A549 (cell line): ENCODE measurements around the gene HDLBP. TPM values are rescaled to one million over a fixed set of nuclear protein-coding genes. Genes with fewer than 3 reads are reported as not detected.

Experiments
- ATAC-seq, 2 experiments: fragments of 200-7000 bp in 1 of 2; fragments of >200 bp in 1 of 2; cut with Nextera tagmentation in 1 of 2; cut with Tn5 transposase in 1 of 2; 3 replicates each; pipeline versions ENCODE4 v1.8.0 to v1.9.1; 2018 to 2020; ENCODE audit warnings: mild to moderate bottlenecking in 1 of 2, moderate library complexity in 1 of 2
- CTCF ChIA-PET: fragments of 300-600 bp; sonication (Branson Sonifier 250); formaldehyde crosslinking; extraction: SDS; loops from one replicate; lab custom pipeline; 2021; ENCODE audit warnings: antibody characterized with exemption, inconsistent platforms; lab: Yijun Ruan, JAX
- POLR2A ChIA-PET: fragments of 350-600 bp; formaldehyde crosslinking; extraction: SDS; loops from one replicate; lab custom pipeline; 2021; ENCODE audit warnings: antibody characterized with exemption, inconsistent platforms; lab: Yijun Ruan, JAX
- DNase-seq, 2 experiments: peaks; one replicate each; pipeline versions ENCODE4 v3.0.0 to v3.0.0-alpha.2; 2011 to 2016; ENCODE audit warnings: low read depth in 1 of 2, low spot score in 1 of 2
- FAIRE-seq: peaks from 2 replicates; lab custom pipeline; 2011; peaks lifted over from hg19 to GRCh38; lab: Jason Lieb, UNC
- H3K27ac ChIP-seq, 2 experiments: fragments of >200 bp; sonication (Bioruptor Twin); formaldehyde crosslinking; 3 replicates each; pipeline ENCODE4 v1.5.1; 2016 to 2017
- H3K4me1 ChIP-seq: fragments of >200 bp; sonication (Bioruptor Twin); formaldehyde crosslinking; 3 replicates; pipeline ENCODE4 v1.6.1; 2016
- H3K4me2 ChIP-seq: fragments of >200 bp; sonication (Bioruptor Twin); formaldehyde crosslinking; 3 replicates; pipeline ENCODE4 v1.6.1; 2016
- H3K4me3 ChIP-seq: fragments of >200 bp; sonication (Bioruptor Twin); formaldehyde crosslinking; 3 replicates; pipeline ENCODE4 v1.5.1; 2016
- H3K9me3 ChIP-seq: fragments of >200 bp; sonication (Bioruptor Twin); formaldehyde crosslinking; 3 replicates; pipeline ENCODE4 v1.6.1; 2016
- BHLHE40 ChIP-seq: IDR thresholded peaks from 2 replicates; pipeline ENCODE4 v1.6.1; 2012; ENCODE audit warnings: low read depth, low read length, inconsistent platforms
- CEBPB ChIP-seq, 2 experiments: fragments of >200 bp in 1 of 2; sonication (Bioruptor Twin) in 1 of 2; formaldehyde crosslinking in 1 of 2; IDR thresholded peaks; 2 replicates each; pipeline ENCODE4 v1.6.1; 2012 to 2016
- CHD2 ChIP-seq: fragments of 150-350 bp; IDR thresholded peaks from 2 replicates; pipeline ENCODE4 v1.6.1; 2014; ENCODE audit warnings: low read length; ENCODE audit not compliant: partially characterized antibody
- CHD4 ChIP-seq: fragments of 200-600 bp; sonication (generic); IDR thresholded peaks from 2 replicates; pipeline ENCODE4 v1.6.1; 2016; ENCODE audit warnings: antibody characterized with exemption, mild to moderate bottlenecking, borderline replicate concordance
- EHF ChIP-seq: fragments of 250-450 bp; sonication (Bioruptor Pico); IDR thresholded peaks from 2 replicates; pipeline ENCODE4 v1.5.0; 2020; ENCODE audit warnings: mild to moderate bottlenecking
- EHMT2 ChIP-seq: fragments of 200-600 bp; sonication (generic); IDR thresholded peaks from 2 replicates; pipeline ENCODE4 v1.6.1; 2016; ENCODE audit warnings: antibody characterized with exemption, low read depth, mild to moderate bottlenecking, moderate library complexity
- FOSB ChIP-seq: fragments of 250-450 bp; sonication (Bioruptor Pico); IDR thresholded peaks from 2 replicates; pipeline ENCODE4 v1.5.0; 2020; ENCODE audit warnings: mild to moderate bottlenecking, moderate library complexity
- GATA3 ChIP-seq: IDR thresholded peaks from 2 replicates; pipeline ENCODE4 v1.6.1; 2012; ENCODE audit warnings: borderline replicate concordance
- HOXB13 ChIP-seq: fragments of 250-450 bp; sonication (Bioruptor Pico); IDR thresholded peaks from 2 replicates; pipeline ENCODE4 v1.5.0; 2020; ENCODE audit warnings: low read depth, mild to moderate bottlenecking, moderate library complexity
- HOXB5 ChIP-seq: fragments of 250-450 bp; sonication (Bioruptor Pico); IDR thresholded peaks from 2 replicates; pipeline ENCODE4 v1.5.0; 2020; ENCODE audit warnings: mild to moderate bottlenecking, moderate library complexity
- KDM1A ChIP-seq: fragments of 200-600 bp; sonication (generic); IDR thresholded peaks from 2 replicates; pipeline ENCODE4 v1.6.1; 2016; ENCODE audit warnings: low read depth, mild to moderate bottlenecking
- MAFK ChIP-seq: fragments of 450-650 bp; IDR thresholded peaks from 2 replicates; pipeline ENCODE4 v1.6.1; 2014; ENCODE audit not compliant: partially characterized antibody
- MYC ChIP-seq: IDR thresholded peaks from 2 replicates; pipeline ENCODE4 v1.6.1; 2012; ENCODE audit warnings: mild to moderate bottlenecking, inconsistent platforms, low read length, improper control_type of control experiment, borderline replicate concordance
- NPAS2 ChIP-seq: fragments of 250-450 bp; sonication (Bioruptor Pico); IDR thresholded peaks from 2 replicates; pipeline ENCODE4 v1.8.0; 2022; ENCODE audit warnings: mild to moderate bottlenecking, moderate library complexity, borderline replicate concordance
- PHF8 ChIP-seq: fragments of 200-600 bp; sonication (generic); IDR thresholded peaks from 2 replicates; pipeline ENCODE4 v1.6.1; 2016; ENCODE audit warnings: low read depth, mild to moderate bottlenecking, antibody characterized with exemption, moderate library complexity, borderline replicate concordance
- POLR2AphosphoS2 ChIP-seq: conservative IDR thresholded peaks from 2 replicates; pipeline ENCODE4 v1.6.1; 2012; ENCODE audit warnings: low read length, improper control_type of control experiment, inconsistent platforms
- RARB ChIP-seq: fragments of 250-450 bp; sonication (Bioruptor Pico); IDR thresholded peaks from 2 replicates; pipeline ENCODE4 v1.8.0; 2021; ENCODE audit warnings: mild to moderate bottlenecking, moderate library complexity
- RFX5 ChIP-seq: fragments of 450-650 bp; IDR thresholded peaks from 2 replicates; pipeline ENCODE4 v1.7.1; 2014; ENCODE audit warnings: antibody characterized with exemption, mild to moderate bottlenecking, moderate library complexity
- RNF2 ChIP-seq: fragments of 200-600 bp; sonication (generic); IDR thresholded peaks from 2 replicates; pipeline ENCODE4 v1.6.1; 2016; ENCODE audit warnings: low read depth, mild to moderate bottlenecking, antibody characterized with exemption, moderate library complexity, borderline replicate concordance
- ZC3H11A ChIP-seq: fragments of 450-650 bp; IDR thresholded peaks from 2 replicates; pipeline ENCODE4 v1.6.1; 2014; ENCODE audit warnings: antibody characterized with exemption, mild to moderate bottlenecking
- WGBS: methylation state at CpG from one replicate; pipeline ENCODE4 v1.1.6; 2017; ENCODE audit errors: missing lambda C conversion rate; 5-methylcytosine and 5-hydroxymethylcytosine counted together
- polyA plus RNA-seq, 4 experiments: library from polyadenylated mRNA; depleted of rRNA in 3 of 4; stranded (reverse); fragments of >200 nt; fragmentation: RNase III in 1 of 4; extraction: RNeasy Plus Mini Kit Qiagen cat#74134 plus additional on column Dnase treatment in 1 of 4; gene quantifications; 2 replicates in 3 of 4; 3 replicates in 1 of 4; pipeline ENCODE4 v1.2.3, GENCODE V29; 2011 to 2017
- TF ChIP-seq, protein P1 (sequence below): fragments of 250-450 bp; sonication (Bioruptor Pico); IDR thresholded peaks from 2 replicates; pipeline ENCODE4 v1.5.0; 2020; ENCODE audit warnings: low read depth, mild to moderate bottlenecking, moderate library complexity
- TF ChIP-seq, protein P2 (sequence below): fragments of 250-450 bp; sonication (Bioruptor Pico); IDR thresholded peaks from 2 replicates; pipeline ENCODE4 v1.5.0; 2021; ENCODE audit warnings: mild to moderate bottlenecking, moderate library complexity, borderline replicate concordance
- TF ChIP-seq, protein P3 (sequence below): IDR thresholded peaks from 2 replicates; pipeline ENCODE4 v1.6.1; 2012
- TF ChIP-seq, protein P4 (sequence below): IDR thresholded peaks from 2 replicates; pipeline ENCODE4 v1.6.1; 2012; ENCODE audit warnings: low read depth, borderline replicate concordance

The HDLBP gene
- polyA plus RNA-seq, 2 of the 4 experiments (the other 2 are of a cell fraction) = 248 to 292 TPM

DNA sequence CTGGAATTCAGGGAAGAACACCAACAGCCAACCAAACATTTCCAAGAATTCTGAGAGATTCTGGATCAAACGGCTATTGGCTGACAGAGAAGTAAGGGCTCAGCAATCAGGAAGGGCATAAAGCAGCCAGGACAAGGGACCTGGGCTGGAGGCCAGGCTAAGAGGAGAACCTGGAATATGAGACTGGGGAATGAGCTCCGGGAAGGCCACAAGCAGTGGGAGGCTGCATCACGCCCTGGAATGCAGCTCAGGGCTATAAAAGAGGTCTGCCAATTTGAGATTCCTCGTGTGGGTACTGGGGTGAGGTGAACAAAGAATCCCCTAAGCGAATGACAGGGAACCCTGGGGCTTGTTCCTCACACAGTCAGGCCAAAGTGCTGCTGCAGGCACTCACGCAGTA, 66.6 kb downstream of the HDLBP start (continued):
- TF ChIP-seq, protein P1, sequence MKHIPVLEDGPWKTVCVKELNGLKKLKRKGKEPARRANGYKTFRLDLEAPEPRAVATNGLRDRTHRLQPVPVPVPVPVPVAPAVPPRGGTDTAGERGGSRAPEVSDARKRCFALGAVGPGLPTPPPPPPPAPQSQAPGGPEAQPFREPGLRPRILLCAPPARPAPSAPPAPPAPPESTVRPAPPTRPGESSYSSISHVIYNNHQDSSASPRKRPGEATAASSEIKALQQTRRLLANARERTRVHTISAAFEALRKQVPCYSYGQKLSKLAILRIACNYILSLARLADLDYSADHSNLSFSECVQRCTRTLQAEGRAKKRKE (CRISPR knock-in tag) = no peak
- TF ChIP-seq MYC (no peak), CEBPB (IDR thresholded peaks at IDR 0.05) (no peak), FOSB (CRISPR knock-in tag) (no peak)

DNA sequence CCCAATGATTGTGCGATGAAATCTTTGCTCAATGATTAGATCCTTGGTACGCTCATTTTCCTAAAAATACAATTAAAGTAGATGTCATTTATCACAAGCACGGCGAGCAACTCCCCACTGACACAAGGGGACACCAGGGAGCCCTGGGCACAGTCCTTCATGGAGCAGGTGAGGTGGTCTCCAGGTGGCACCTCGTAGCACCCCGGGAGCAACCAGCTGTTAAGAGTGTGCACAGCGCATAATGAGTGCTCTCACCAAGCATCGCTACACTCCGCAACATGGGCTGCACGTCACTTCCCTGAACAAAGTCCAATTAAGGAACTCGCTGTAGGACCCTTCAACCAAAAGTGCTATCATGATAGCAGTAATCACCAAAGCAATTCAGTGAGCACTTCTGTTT, 67.2 kb downstream of the HDLBP start:
- 98% methylated on average over 11 of the region's 11 CpGs for WGBS
- Histone ChIP-seq H3K4me3 (no peak overlapping the region), H3K9me3 (no peaks in the 10 kb centered on the region), H3K4me1 (no peaks in the 10 kb centered on the region), H3K4me2 (no peak overlapping the region), H3K27ac (no peak overlapping the region)
- FAIRE-seq = no peak
- no peak for DNase-seq
- no peak for ATAC-seq
- ChIA-PET POLR2A (no interaction called here), CTCF (no interaction called here)
- TF ChIP-seq KDM1A (no peak), RARB (no peak), RNF2 (no peak), HOXB5 (no peak)
- TF ChIP-seq, protein P2, sequence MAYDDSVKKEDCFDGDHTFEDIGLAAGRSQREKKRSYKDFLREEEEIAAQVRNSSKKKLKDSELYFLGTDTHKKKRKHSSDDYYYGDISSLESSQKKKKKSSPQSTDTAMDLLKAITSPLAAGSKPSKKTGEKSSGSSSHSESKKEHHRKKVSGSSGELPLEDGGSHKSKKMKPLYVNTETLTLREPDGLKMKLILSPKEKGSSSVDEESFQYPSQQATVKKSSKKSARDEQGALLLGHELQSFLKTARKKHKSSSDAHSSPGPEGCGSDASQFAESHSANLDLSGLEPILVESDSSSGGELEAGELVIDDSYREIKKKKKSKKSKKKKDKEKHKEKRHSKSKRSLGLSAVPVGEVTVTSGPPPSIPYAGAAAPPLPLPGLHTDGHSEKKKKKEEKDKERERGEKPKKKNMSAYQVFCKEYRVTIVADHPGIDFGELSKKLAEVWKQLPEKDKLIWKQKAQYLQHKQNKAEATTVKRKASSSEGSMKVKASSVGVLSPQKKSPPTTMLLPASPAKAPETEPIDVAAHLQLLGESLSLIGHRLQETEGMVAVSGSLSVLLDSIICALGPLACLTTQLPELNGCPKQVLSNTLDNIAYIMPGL (CRISPR knock-in tag) = no peak

DNA sequence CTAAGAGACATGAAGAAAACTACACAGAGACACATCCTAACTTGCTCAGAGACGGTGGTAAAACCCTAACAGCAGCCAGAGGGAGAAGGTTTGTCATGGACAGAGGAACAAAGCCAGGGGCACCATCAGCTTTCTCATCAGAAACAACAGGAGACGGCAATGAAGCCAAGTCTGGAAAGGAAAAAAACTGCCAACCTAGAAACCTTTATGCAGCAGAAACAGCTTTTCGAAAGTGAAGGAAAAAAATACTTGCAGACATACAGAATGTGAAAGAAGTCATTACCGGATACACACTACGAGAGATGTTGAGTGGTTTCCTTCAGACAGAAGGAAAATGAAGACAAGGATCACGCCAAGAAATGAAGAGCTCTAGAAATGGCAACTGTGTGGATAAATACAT, 71.1 kb downstream of the HDLBP start:
- H3K9me3 ChIP-seq = no peaks in the 10 kb centered on the region
- WGBS = 94% methylated on average over 6 of the region's 6 CpGs
- TF ChIP-seq, protein P3, sequence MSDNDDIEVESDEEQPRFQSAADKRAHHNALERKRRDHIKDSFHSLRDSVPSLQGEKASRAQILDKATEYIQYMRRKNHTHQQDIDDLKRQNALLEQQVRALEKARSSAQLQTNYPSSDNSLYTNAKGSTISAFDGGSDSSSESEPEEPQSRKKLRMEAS = no peak
- TF ChIP-seq NPAS2 (CRISPR knock-in tag) = no peak
- TF ChIP-seq HOXB5 = no peak
- no peak for TF ChIP-seq POLR2AphosphoS2
- no peak for TF ChIP-seq GATA3
- no peak for TF ChIP-seq RFX5
- TF ChIP-seq HOXB13 = no peak
- TF ChIP-seq MYC = no peak
- TF ChIP-seq CHD2 = no peak
- ATAC-seq (no peak), FAIRE-seq (no peak), DNase-seq (no peak)
- no peak overlapping the region for H3K27ac ChIP-seq
- no peak overlapping the region for H3K4me3 ChIP-seq
- H3K4me1 ChIP-seq = no peaks in the 10 kb centered on the region
- H3K4me2 ChIP-seq = no peak overlapping the region
- ChIA-PET POLR2A (no interaction called here), CTCF (interaction anchor here (0.6 to 1.5 kb wide), 2 partner anchors 13 to 101 kb away, joined by 4 to 5 read pairs; no protein-coding TSS in a partner anchor)

DNA sequence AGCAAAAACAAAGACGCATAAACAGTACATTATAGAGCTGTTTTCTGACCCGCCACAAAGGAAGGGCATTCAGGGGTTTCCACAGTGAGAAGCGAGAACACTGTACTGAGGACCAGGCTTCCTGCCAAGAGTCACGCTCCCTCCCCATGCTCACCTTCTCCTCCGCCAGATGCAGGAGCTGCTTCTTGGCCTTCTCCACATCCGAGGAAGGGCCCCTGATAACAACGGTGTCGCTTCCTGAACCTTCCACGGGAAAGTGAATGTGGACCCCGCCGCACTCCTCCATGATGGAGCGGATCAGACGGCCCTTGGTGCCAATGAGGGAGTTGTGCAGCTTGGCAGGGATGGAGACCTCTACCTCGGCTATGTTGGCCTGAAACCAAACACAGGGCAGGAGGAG, 73.2 kb downstream of the HDLBP start:
- TF ChIP-seq CEBPB (IDR thresholded peaks at IDR 0.05) = no peak
- TF ChIP-seq PHF8 = no peak
- TF ChIP-seq, protein P4, sequence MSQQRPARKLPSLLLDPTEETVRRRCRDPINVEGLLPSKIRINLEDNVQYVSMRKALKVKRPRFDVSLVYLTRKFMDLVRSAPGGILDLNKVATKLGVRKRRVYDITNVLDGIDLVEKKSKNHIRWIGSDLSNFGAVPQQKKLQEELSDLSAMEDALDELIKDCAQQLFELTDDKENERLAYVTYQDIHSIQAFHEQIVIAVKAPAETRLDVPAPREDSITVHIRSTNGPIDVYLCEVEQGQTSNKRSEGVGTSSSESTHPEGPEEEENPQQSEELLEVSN = no peak
- TF ChIP-seq BHLHE40 = no peak
- no peak for TF ChIP-seq EHF (CRISPR knock-in tag)
- TF ChIP-seq NPAS2 (CRISPR knock-in tag) = no peak
- TF ChIP-seq GATA3 = no peak
- TF ChIP-seq EHMT2 = no peak
- no peak for TF ChIP-seq CHD4
- TF ChIP-seq, protein P1 (CRISPR knock-in tag) = no peak
- no peak for TF ChIP-seq MAFK
- no peak for TF ChIP-seq ZC3H11A
- FAIRE-seq (no peak), DNase-seq (no peak), ATAC-seq (no peak)
- H3K4me2 ChIP-seq = no peak overlapping the region
- no peak overlapping the region for H3K27ac ChIP-seq
- ChIA-PET CTCF (no interaction called here), POLR2A (no interaction called here)
- H3K9me3 ChIP-seq = no peaks in the 10 kb centered on the region
- WGBS = 94% methylated on average over 14 of the region's 14 CpGs
- no peak overlapping the region for H3K4me3 ChIP-seq
- no peaks in the 10 kb centered on the region for H3K4me1 ChIP-seq
